Muscle of leg (tissue), 16 donors: ENCODE data around the gene METTL27. TPM values are rescaled to one million over a fixed set of nuclear protein-coding genes. Genes with fewer than 3 reads are reported as not detected.
"Not testable (repeated sequence)": the region's sequence is repeated elsewhere in the genome, so short reads cannot be mapped to it uniquely, and the experiment has no call there.

Experiments used
- DNase-seq: peaks from one replicate; pipeline ENCODE4 v3.0.0; 2013
- H3K27ac ChIP-seq: one replicate; pipeline ENCODE4 v1.5.1; 2013; ENCODE audit warnings: mild to moderate bottlenecking, low read length, control low read depth
- H3K27me3 ChIP-seq: one replicate; pipeline ENCODE4 v1.6.1; 2013; ENCODE audit warnings: low read length; ENCODE audit not compliant: control insufficient read depth, insufficient read depth
- H3K36me3 ChIP-seq: one replicate; pipeline ENCODE4 v1.6.1; 2013; ENCODE audit warnings: low read length; ENCODE audit not compliant: control insufficient read depth, insufficient read depth
- H3K4me1 ChIP-seq: one replicate; pipeline ENCODE4 v1.6.1; 2013; ENCODE audit warnings: low read length; ENCODE audit not compliant: control insufficient read depth, insufficient read depth
- H3K4me3 ChIP-seq: one replicate; pipeline ENCODE4 v1.5.1; 2013; ENCODE audit warnings: low read length, control low read depth
- H3K9me3 ChIP-seq: replicated peaks from 2 replicates; pipeline ENCODE4 v1.6.1; 2013; ENCODE audit warnings: low read depth, low read length; ENCODE audit not compliant: control insufficient read depth
- WGBS: methylation state at CpG from one replicate; pipeline ENCODE4 v1.1.5; 2013; ENCODE audit warnings: missing lambda C conversion rate; ENCODE audit not compliant: insufficient coverage; 5-methylcytosine and 5-hydroxymethylcytosine counted together
- long read RNA-seq, 11 donors: transcript quantifications; one replicate each; lab custom pipeline, GENCODE V29; 2026
- polyA plus RNA-seq, 8 donors: library from polyadenylated mRNA; unstranded; fragments of 120-200 nt; gene quantifications; one replicate each; pipeline versions ENCODE4 v1.2.1 to v1.2.3, GENCODE V29; 2013; ENCODE audit warnings: inconsistent platforms in 1 of 8, low replicate concordance in 1 of 8; ENCODE audit not compliant: insufficient read length in 8 of 8, insufficient read depth in 1 of 8
- total RNA-seq: library from RNA; stranded (reverse); fragments of 120-200 nt; gene quantifications from one replicate; pipeline ENCODE4 v1.2.4, GENCODE V29; 2013

METTL27 gene, protein sequence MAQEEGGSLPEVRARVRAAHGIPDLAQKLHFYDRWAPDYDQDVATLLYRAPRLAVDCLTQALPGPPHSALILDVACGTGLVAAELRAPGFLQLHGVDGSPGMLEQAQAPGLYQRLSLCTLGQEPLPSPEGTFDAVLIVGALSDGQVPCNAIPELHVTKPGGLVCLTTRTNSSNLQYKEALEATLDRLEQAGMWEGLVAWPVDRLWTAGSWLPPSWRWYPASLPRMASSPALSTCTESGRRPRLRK
- total RNA-seq, result 1.7 TPM
- polyA plus RNA-seq, result 1 to 10 TPM in 6 of 8 donors, under 1 TPM in 2; 0.56 to 3.2 (median 1.9) TPM
- long read RNA-seq, donor 1, result 0 reads
- long read RNA-seq, donor 2, result 0 reads
- long read RNA-seq, donor 3, result 0 reads
- long read RNA-seq, donor 4, result 0 reads
- long read RNA-seq, donor 5, result 0 reads
- long read RNA-seq, donor 6, result 0 reads
- long read RNA-seq, donor 7, partial matches to known transcripts, result 0 of 1 reads
- long read RNA-seq, donor 7, other reads (novel, unspliced or antisense), result 0 of 1 reads
- long read RNA-seq, donor 8, result 0 reads
- long read RNA-seq, donor 9, result 0 reads
- long read RNA-seq, donor 10, partial matches to known transcripts, result 0 of 1 reads
- long read RNA-seq, donor 10, other reads (novel, unspliced or antisense), result 0 of 1 reads
- long read RNA-seq, donor 11, partial matches to known transcripts, result 0 of 1 reads
- long read RNA-seq, donor 11, other reads (novel, unspliced or antisense), result 0 of 1 reads

- Histone ChIP-seq H3K4me3 (peak within 1 kb of the TSS; percentile 73), H3K27me3 (peaks cover 2% of the 10 kb centered on the region), H3K36me3 (no peaks in the 10 kb centered on the region), H3K9me3 (no peaks in the 10 kb centered on the region), H3K4me1 (peaks cover 12% of the 10 kb centered on the region), H3K27ac (peak within 1 kb of the TSS; percentile 35)
- DNase-seq, result peak; percentile 97
- under 1% methylated on average over 24 of the region's 45 CpGs for WGBS
Observed at GRCh38 chr7:73842067-73842976, at the start of gene METTL27. TSS of gene METTL27 (minus strand) at chr7:73842516. CDS start at chr7:73842140, 376 bp downstream.

GRCh38 chr7:73891178-73891885 lies 49.0 kb upstream of the METTL27 start:
- H3K4me3 ChIP-seq, result no peak overlapping the region
- peaks cover 14% of the 10 kb centered on the region for H3K27me3 ChIP-seq
- no peaks in the 10 kb centered on the region for H3K36me3 ChIP-seq
- 72% methylated on average over 16 of the region's 16 CpGs for WGBS
- no peak for DNase-seq
- H3K4me1 ChIP-seq, result peaks cover 67% of the 10 kb centered on the region
- peaks cover 5% of the 10 kb centered on the region for H3K9me3 ChIP-seq
- H3K27ac ChIP-seq, result no peak overlapping the region

GRCh38 chr7:73890555-73891147 lies 48.3 kb upstream of the METTL27 start:
- Histone ChIP-seq H3K36me3 (no peaks in the 10 kb centered on the region), H3K9me3 (peaks cover 5% of the 10 kb centered on the region), H3K27ac (no peak overlapping the region), H3K4me1 (peaks cover 72% of the 10 kb centered on the region), H3K27me3 (peaks cover 14% of the 10 kb centered on the region), H3K4me3 (no peak overlapping the region)
- peak; percentile 60 for DNase-seq
- WGBS, result 81% methylated on average over 13 of the region's 16 CpGs

DNA sequence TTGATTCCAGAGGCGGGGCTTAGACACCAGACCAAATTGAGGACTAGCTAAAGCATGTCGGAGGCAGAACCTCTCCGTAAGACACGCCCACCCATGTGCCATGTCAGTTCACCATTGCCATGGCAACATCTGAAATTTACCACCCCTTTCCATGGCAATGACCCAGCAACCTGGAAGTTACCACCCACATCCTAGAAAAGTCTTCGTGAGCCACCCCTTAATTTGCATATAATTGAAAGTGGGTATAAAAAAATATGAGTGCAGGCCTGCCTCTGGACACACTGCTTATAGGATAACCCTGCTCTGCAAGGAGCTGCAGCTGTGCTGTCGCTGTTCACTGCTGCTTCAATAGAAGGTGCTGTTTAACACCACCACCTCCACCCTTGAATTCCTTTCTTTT lies 46.6 kb upstream of the METTL27 start:
- 86% methylated on average over 1 of the region's 6 CpGs for WGBS
- DNase-seq, result no peak

GRCh38 chr7:73887762-73888161 lies 45.4 kb upstream of the METTL27 start:
- no peak overlapping the region for H3K4me3 ChIP-seq
- no peaks in the 10 kb centered on the region for H3K36me3 ChIP-seq
- no peak for DNase-seq
- no peak overlapping the region for H3K27ac ChIP-seq
- H3K27me3 ChIP-seq, result peaks cover 16% of the 10 kb centered on the region
- no peaks in the 10 kb centered on the region for H3K9me3 ChIP-seq
- 67% methylated on average over 3 of the region's 5 CpGs for WGBS
- H3K4me1 ChIP-seq, result peaks cover 46% of the 10 kb centered on the region

More for the DNA sequence above, 46.6 kb upstream of the METTL27 start:
- no peak overlapping the region for H3K27ac ChIP-seq
- no peak overlapping the region for H3K4me3 ChIP-seq
- no peaks in the 10 kb centered on the region for H3K9me3 ChIP-seq
- no peaks in the 10 kb centered on the region for H3K36me3 ChIP-seq
- H3K4me1 ChIP-seq, result peaks cover 58% of the 10 kb centered on the region
- H3K27me3 ChIP-seq, result peaks cover 16% of the 10 kb centered on the region

DNA sequence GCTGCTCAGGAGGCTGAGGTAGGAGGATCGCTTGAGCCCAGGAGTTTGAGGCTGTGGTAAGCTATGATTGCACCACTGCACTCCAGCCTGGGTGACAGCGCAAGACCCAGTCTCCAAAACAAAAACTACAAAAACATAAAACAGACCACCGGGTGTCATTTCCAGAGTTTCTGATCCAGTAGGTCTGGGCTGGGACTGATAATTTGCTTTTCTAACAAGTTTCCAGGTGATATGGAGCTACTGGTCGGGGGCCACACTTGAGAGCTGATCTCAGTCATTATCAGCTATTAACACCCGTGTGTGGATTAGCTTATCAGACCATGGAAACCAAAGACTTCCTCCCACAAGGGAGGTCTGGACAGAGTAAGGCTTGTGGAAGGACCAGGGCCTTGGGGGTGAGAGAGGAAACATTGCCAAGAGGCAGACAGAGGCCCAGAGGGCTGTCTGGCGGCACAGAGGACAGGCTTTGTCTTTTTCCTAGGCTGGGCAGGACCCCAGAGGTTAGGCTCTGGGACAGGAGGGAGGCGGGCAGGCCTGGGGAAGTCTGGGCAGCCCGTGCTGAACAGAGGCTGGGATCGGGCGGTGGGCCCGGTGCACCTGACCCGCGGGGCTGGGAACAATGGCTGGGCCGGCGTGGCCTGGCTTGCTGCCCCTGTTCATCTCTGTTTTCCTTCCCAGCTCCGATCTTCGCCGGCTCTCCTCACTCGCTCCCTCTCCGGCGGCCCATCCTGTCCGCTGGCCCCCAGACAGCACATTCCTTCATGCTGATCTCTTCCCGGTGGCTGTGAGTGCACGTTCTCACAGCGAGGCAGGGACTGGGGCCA lies 43.9 kb upstream of the METTL27 start:
- WGBS, result 6% methylated on average over 16 of the region's 25 CpGs
- peak overlapping the region; percentile 48 for H3K27ac ChIP-seq
- peaks cover 16% of the 10 kb centered on the region for H3K27me3 ChIP-seq
- peaks cover 39% of the 10 kb centered on the region for H3K4me1 ChIP-seq
- no peaks in the 10 kb centered on the region for H3K36me3 ChIP-seq
- H3K4me3 ChIP-seq, result no peak overlapping the region
- no peaks in the 10 kb centered on the region for H3K9me3 ChIP-seq
- DNase-seq, result peak; percentile 95

DNA sequence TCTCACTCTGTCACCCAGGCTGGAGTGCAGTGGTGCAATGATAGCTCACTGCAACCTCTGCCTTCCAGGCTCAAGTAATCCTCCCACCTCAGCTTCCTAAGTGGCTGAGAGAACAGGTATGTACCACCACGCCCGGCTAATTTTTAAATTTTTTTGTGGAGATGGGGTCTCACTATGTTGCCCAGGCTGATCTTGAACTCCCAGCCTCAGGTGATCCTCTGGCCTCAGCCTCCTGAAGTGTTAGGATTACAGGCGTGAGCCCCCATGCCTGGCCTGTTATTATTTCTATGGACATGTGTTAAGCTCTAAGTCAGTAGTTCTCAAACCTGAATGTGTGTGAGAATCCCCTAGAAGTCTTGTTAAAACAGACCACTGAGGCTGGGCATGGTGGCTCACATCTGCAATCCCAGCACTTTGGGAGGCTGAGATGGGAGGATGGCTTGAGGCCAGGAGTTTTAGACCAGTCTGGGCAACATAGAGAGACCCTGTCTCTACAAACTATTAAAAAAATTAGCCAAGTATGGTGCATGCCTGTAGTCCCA lies 43.2 kb upstream of the METTL27 start:
- WGBS, result no CpG with 5 or more reads among the region's 3 CpGs
- no peak for DNase-seq
- no peak overlapping the region for H3K4me3 ChIP-seq
- peaks cover 18% of the 10 kb centered on the region for H3K27me3 ChIP-seq
- H3K4me1 ChIP-seq, result peaks cover 36% of the 10 kb centered on the region
- no peak overlapping the region for H3K27ac ChIP-seq
- H3K36me3 ChIP-seq, result no peaks in the 10 kb centered on the region
- H3K9me3 ChIP-seq, result no peaks in the 10 kb centered on the region

DNA sequence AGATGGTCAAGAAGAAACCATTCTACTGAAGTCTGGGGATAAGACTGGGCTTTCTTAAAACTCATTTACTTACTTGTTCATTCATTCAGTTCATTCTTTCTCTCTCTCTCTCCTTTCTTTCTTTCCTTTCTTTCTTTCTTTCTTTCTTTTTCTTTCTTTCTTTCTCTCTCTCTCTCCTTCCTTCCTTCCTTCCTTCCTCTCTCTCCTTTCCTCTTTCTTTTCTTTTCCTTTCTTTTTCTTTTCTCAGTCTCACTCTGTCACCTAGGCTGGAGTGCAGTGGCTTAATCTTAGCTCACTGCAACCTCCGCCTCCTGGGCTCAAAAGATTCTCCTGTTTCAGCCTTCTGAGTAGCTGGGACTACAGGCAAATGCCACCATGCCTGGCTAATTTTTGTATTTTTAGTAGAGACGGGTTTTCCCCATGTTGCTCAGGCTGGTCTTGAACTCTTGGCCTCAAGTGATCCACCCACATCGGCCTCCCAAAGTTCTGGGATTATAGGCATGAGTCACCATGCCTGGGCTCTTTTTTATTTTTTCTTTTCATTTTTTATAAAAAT lies 42.6 kb upstream of the METTL27 start:
- WGBS, result 100% methylated on average over 1 of the region's 3 CpGs
- not testable (repeated sequence) for H3K27ac ChIP-seq, H3K9me3 ChIP-seq, DNase-seq, H3K4me3 ChIP-seq, H3K36me3 ChIP-seq
- peaks cover 36% of the 10 kb centered on the region for H3K4me1 ChIP-seq
- peaks cover 18% of the 10 kb centered on the region for H3K27me3 ChIP-seq
